Adrenal gland (tissue), 5 donors: ENCODE measurements around the gene RABGAP1.

Experiments
- POLR2A ChIP-seq, 2 donors: fragments of 450-650 bp; IDR thresholded peaks; one replicate each; pipeline ENCODE4 v1.6.1; 2017; ENCODE audit warnings: antibody characterized with exemption in 2 of 2, mild to moderate bottlenecking in 2 of 2, moderate library complexity in 1 of 2
- TF ChIP-seq, protein P1 (sequence below), 6 experiments: fragments of 450-650 bp in 4 of 6; fragments of 200-600 bp in 2 of 6; sonication (generic) in 1 of 6; IDR thresholded peaks; 1 replicate in 5 of 6; 2 replicates in 1 of 6; pipeline versions ENCODE4 v1.5.1 to v1.8.0; 2016 to 2021; ENCODE audit warnings: antibody characterized with exemption in 6 of 6, mild to moderate bottlenecking in 2 of 6, moderate library complexity in 1 of 6
- donor health status: DM: no; HTN: no; CAD: no.

DNA sequence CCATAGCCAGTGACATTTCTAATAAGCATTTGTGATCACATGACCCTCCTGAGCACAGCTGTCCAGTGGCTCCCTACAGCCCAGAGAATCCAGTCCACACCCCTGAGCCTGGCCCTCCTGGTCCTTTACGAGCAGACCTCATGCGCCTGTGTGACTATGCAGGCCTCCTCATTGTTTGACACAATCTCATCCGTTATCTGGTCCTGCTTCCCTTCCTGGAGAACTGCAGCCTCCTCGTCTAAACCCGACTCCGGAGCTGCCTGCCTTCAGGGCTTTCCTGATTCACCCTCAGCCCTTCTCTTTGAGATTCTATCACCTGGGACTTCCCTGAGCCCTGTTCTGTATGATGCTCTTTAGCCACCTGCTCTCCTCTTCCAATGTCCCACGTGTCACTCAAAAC lies 172.4 kb downstream of the RABGAP1 start:
- TF ChIP-seq, protein P1, sequence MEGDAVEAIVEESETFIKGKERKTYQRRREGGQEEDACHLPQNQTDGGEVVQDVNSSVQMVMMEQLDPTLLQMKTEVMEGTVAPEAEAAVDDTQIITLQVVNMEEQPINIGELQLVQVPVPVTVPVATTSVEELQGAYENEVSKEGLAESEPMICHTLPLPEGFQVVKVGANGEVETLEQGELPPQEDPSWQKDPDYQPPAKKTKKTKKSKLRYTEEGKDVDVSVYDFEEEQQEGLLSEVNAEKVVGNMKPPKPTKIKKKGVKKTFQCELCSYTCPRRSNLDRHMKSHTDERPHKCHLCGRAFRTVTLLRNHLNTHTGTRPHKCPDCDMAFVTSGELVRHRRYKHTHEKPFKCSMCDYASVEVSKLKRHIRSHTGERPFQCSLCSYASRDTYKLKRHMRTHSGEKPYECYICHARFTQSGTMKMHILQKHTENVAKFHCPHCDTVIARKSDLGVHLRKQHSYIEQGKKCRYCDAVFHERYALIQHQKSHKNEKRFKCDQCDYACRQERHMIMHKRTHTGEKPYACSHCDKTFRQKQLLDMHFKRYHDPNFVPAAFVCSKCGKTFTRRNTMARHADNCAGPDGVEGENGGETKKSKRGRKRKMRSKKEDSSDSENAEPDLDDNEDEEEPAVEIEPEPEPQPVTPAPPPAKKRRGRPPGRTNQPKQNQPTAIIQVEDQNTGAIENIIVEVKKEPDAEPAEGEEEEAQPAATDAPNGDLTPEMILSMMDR (IDR thresholded peaks at IDR 0.05): no peak
- TF ChIP-seq POLR2A (IDR thresholded peaks at IDR 0.05): no peak
